Activated CD8-positive, alpha-beta T cell treated with anti-CD3 and anti-CD28 coated beads for 36 hours (primary cell): ENCODE data around the gene EARS2. TPM values are rescaled to one million over a fixed set of nuclear protein-coding genes. Genes with fewer than 3 reads are reported as not detected.
A peak's percentile ranks its signal among the peaks of the same experiment; 100 is the strongest.
"Not testable (repeated sequence)": the region's sequence is repeated elsewhere in the genome, so short reads cannot be mapped to it uniquely, and the experiment has no call there.

ENCODE experiments used
- ATAC-seq: fragments of 200-7000 bp; cut with Tn5 transposase; one replicate; pipeline ENCODE4 v1.10.0; 2021; ENCODE audit warnings: mild to moderate bottlenecking, moderate library complexity
- CTCF ChIA-PET: fragments of 350-600 bp; sonication (Branson Sonifier 250); formaldehyde crosslinking; loops from one replicate; lab custom pipeline; 2021; ENCODE audit warnings: antibody characterized with exemption; lab: Charles Lee
- POLR2A ChIA-PET: fragments of 350-600 bp; sonication (Branson Sonifier 250); formaldehyde crosslinking; loops from one replicate; lab custom pipeline; 2021; ENCODE audit warnings: antibody characterized with exemption; lab: Charles Lee
- DNase-seq: peaks from one replicate; pipeline ENCODE4 v3.0.0-alpha.2; 2020
- H3K27ac Mint-ChIP-seq: one replicate; pipeline ENCODE4 v1.8.0; 2021; ENCODE audit warnings: mild to moderate bottlenecking, mixed read lengths
- H3K27me3 Mint-ChIP-seq: one replicate; pipeline ENCODE4 v1.8.0; 2021; ENCODE audit warnings: mixed read lengths
- H3K36me3 Mint-ChIP-seq: one replicate; pipeline ENCODE4 v1.8.0; 2021; ENCODE audit warnings: low read depth, mixed read lengths
- H3K4me1 Mint-ChIP-seq: one replicate; pipeline ENCODE4 v1.8.0; 2021; ENCODE audit warnings: low read depth, mixed read lengths
- H3K4me3 Mint-ChIP-seq: one replicate; pipeline ENCODE4 v1.8.0; 2021; ENCODE audit warnings: mild to moderate bottlenecking, moderate library complexity, mixed read lengths
- H3K9me3 Mint-ChIP-seq: one replicate; pipeline ENCODE4 v1.8.0; 2021; ENCODE audit warnings: mixed read lengths
- CTCF ChIP-seq: fragments of 200-600 bp; IDR thresholded peaks from one replicate; pipeline ENCODE4 v1.8.0; 2022; ENCODE audit warnings: antibody characterized with exemption, mild to moderate bottlenecking
- intact Hi-C: fragments of 100-400 bp; cut with micrococcal nuclease; formaldehyde crosslinking; loops from one replicate; pipeline ENCODE4 v1.10.0; 2022
- total RNA-seq, 2 experiments: library from RNA; stranded (reverse); gene quantifications; one replicate each; pipeline ENCODE4 v1.2.3, GENCODE V29; 2021

Gene EARS2
- total RNA-seq, 2 experiments from 2014 or later = 25.7 to 29.1 TPM

- Mint-ChIP-seq H3K27me3 (no peaks in the 10 kb centered on the region), H3K4me1 (peaks cover 40% of the 10 kb centered on the region), H3K27ac (no peak overlapping the region), H3K4me3 (no peak overlapping the region), H3K9me3 (no peaks in the 10 kb centered on the region), H3K36me3 (peaks cover 29% of the 10 kb centered on the region)
- no peak for ATAC-seq
- no peak for DNase-seq
- intact Hi-C loops = no loop called here
- ChIA-PET POLR2A (interaction anchor here (0.6 kb wide), 1 partner anchor 60 kb away, joined by 3 read pairs; no protein-coding TSS in a partner anchor), CTCF (no interaction called here)
- TF ChIP-seq CTCF = no peak
These were observed 44.9 kb downstream of the EARS2 start for GRCh38 chr16:23512168-23512695.

GRCh38 chr16:23511731-23512130, 45.4 kb downstream of the EARS2 start:
- no peak overlapping the region for H3K27ac Mint-ChIP-seq
- CTCF ChIA-PET = no interaction called here
- H3K4me3 Mint-ChIP-seq = peak overlapping the region; percentile 54
- intact Hi-C loops = no loop called here
- H3K27me3 Mint-ChIP-seq = no peaks in the 10 kb centered on the region
- TF ChIP-seq CTCF = no peak
- peaks cover 33% of the 10 kb centered on the region for H3K36me3 Mint-ChIP-seq
- ATAC-seq (no peak), DNase-seq (no peak)
- H3K9me3 Mint-ChIP-seq = no peaks in the 10 kb centered on the region
- peaks cover 44% of the 10 kb centered on the region for H3K4me1 Mint-ChIP-seq
- POLR2A ChIA-PET = interaction anchor here (0.8 kb wide), 1 partner anchor 20 kb away, joined by 3 read pairs; no protein-coding TSS in a partner anchor

- H3K27me3 Mint-ChIP-seq, intact Hi-C loops, ATAC-seq, CTCF ChIA-PET, DNase-seq, H3K9me3 Mint-ChIP-seq: not testable (repeated sequence)
- POLR2A ChIA-PET = interaction anchor here (0.8 to 1.1 kb wide), 3 partner anchors 18 to 58 kb away, joined by 3 read pairs; partner anchors contain the start of gene COG7
- peak overlapping the region; percentile 80 for H3K27ac Mint-ChIP-seq
- peak overlapping the region; percentile 75 for H3K4me3 Mint-ChIP-seq
- H3K4me1 Mint-ChIP-seq = peaks cover 44% of the 10 kb centered on the region
- peaks cover 36% of the 10 kb centered on the region for H3K36me3 Mint-ChIP-seq
These were observed 46.3 kb downstream of the EARS2 start for GRCh38 chr16:23510915-23511270.

- TF ChIP-seq CTCF = no peak
- ChIA-PET CTCF (no interaction called here), POLR2A (interaction anchor here (0.5 to 2.8 kb wide), 5 partner anchors 18 to 1859 kb away, joined by 3 to 11 read pairs (median 3); partner anchors contain the start of genes COG7, EARS2 and UBFD1)
- peak; percentile 83 for ATAC-seq
- peak within 1 kb of the TSS; percentile 92 for H3K4me3 Mint-ChIP-seq
- no peaks in the 10 kb centered on the region for H3K27me3 Mint-ChIP-seq
- H3K9me3 Mint-ChIP-seq = no peaks in the 10 kb centered on the region
- DNase-seq = peak; percentile 77
- peak within 1 kb of the TSS; percentile 86 for H3K27ac Mint-ChIP-seq
- H3K4me1 Mint-ChIP-seq = peaks cover 43% of the 10 kb centered on the region
- peaks cover 33% of the 10 kb centered on the region for H3K36me3 Mint-ChIP-seq
- intact Hi-C loops = no loop called here
These were observed 46.8 kb downstream of the EARS2 start, which contains the start of gene GGA2 for GRCh38 chr16:23510164-23510914. GGA2 (minus strand) TSS chr16:23510494; CDS start chr16:23510411, 83 bp downstream.

- H3K9me3 Mint-ChIP-seq = no peaks in the 10 kb centered on the region
- H3K27me3 Mint-ChIP-seq = no peaks in the 10 kb centered on the region
- H3K36me3 Mint-ChIP-seq = peaks cover 33% of the 10 kb centered on the region
- DNase-seq (peak; percentile 44), ATAC-seq (peak; percentile 6)
- POLR2A ChIA-PET = interaction anchor here (0.5 to 2.8 kb wide), 6 partner anchors 11 to 1859 kb away, joined by 3 to 11 read pairs (median 4); partner anchors contain the start of genes COG7, EARS2 and UBFD1
- H3K27ac Mint-ChIP-seq = peak overlapping the region; percentile 86
- intact Hi-C loops = no loop called here
- peaks cover 44% of the 10 kb centered on the region for H3K4me1 Mint-ChIP-seq
- H3K4me3 Mint-ChIP-seq = peak overlapping the region; percentile 92
- no peak for TF ChIP-seq CTCF
- CTCF ChIA-PET = no interaction called here
These were observed 47.4 kb downstream of the EARS2 start for GRCh38 chr16:23509782-23510163.
